NCI-H748 treated with DMSO at 0.1 percent for 48 hours (cell line): Measurements from ENCODE around the gene OR2S2.
"Not testable (repeated sequence)": the region's sequence is repeated elsewhere in the genome, so short reads cannot be mapped to it uniquely, and the experiment has no call there.

Experiments used
- DNase-seq: peaks from one replicate; lab custom pipeline; 2025; lab: John Stamatoyannopoulos, UW

OR2S2 gene

DNA sequence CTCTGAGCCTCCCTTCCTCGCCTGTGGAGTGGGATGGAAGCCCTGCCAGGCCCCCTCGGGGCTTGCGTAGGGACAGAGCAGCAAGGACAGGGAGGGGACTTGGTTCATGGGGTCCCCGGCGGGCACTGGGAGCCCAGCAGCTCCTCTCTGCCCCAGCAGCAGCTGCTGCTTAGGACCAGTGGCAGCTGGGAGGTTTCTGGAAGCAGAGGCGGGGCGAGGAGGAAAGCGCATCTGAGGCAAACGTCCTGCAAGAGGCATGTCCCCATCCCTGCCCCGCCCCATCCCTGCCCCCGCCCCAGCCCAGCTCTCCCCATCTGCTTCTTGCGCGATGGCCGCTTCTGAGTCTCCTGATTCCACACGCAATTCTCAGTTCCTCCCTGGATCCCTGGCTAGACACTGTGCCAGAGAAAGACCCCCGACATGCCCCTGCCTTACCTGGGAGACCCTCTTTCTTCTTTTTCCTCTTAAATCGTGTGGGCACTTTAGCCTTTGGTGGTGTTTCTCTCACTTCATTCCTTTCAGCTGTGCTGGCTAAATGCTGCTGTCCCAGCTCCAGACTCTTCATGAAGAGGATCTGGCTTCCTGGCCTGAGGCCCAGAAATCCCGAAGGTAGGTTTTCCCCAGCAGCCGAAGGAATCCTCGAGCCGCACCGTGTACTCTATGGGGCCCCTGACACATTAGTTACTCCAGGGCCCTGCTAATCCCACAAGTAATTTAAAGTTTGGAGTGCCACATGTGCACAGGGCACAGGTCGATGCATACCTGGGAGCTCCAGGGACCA lies 4.4 kb upstream of the OR2S2 start:
- DNase-seq, result no peak

DNA sequence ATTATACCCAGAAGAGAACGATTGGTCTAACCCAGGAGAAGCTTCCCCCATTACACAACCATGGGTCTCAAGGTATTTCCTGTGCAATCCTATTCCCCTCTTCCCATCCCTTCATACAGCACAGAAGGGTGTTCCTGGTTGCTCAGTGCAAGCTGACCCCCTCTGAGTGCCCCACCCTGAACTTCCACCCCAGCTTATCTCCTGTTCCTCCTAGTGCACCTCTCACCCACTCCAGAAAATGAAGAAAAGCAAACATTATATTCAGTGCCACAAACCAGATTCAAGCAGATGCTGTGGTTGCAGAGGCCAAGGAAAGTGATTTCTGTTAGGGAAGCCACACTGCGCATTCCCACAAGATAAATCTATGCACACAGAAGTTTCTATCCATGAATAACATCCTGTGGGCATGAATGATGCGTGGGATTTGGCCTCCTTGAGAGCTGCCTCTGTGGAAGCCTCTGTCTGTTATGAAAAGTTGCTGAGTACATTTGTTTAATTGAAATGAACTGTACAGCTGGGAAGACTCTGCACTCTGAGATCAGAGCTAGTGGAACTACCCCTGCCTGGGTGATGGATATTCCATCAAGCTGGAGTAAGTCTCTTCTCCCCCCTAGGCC lies 2.2 kb upstream of the OR2S2 start:
- DNase-seq, result no peak

DNA sequence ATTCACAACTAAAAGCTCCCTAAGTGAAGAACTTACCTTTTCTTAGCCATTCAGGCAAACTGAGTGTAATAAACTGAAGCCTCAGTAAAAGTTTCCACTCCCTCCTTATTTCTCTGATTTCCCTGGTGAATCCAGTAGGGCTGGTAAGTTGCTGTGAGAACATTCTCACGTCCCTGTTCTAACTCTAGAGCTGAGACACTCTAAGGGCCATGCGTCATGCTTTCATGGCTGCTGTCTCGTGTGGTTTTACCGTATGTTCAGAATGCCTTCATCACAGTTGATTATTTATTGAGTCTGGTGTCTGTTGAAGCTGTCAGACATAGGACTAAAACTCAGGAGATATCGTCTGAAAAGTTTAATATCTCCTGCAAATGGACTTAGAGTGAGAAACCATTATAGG lies 1.3 kb downstream of the OR2S2 start:
- DNase-seq, result no peak

DNA sequence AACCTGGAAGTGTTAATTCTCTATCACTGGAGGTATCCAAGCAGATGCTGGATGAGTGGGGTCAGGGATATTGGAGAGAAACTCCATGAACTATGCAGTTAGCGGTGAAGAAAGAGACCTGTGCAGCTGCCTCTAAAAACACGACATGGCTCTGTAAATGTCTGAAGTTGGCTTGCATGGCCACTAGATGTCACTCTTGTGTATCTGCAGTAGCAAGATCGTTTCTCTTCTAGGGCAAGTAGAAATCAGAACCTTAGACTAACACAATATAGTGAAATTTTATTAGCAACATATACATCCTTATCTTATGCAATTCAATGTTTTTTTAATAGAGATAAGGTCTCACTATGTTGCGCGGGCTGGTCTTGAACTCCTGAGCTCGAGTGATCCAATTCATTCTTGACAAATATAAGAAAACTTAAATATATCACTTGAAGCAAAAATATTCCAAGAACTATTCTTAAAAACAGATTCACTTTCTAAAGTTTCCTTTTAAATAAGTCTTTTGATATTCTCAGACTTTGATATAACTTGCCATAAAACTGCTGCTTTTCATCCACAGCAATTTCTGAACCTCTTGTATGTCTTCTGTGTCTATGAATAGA lies 2.9 kb downstream of the OR2S2 start:
- peak; percentile 80 for DNase-seq

DNA sequence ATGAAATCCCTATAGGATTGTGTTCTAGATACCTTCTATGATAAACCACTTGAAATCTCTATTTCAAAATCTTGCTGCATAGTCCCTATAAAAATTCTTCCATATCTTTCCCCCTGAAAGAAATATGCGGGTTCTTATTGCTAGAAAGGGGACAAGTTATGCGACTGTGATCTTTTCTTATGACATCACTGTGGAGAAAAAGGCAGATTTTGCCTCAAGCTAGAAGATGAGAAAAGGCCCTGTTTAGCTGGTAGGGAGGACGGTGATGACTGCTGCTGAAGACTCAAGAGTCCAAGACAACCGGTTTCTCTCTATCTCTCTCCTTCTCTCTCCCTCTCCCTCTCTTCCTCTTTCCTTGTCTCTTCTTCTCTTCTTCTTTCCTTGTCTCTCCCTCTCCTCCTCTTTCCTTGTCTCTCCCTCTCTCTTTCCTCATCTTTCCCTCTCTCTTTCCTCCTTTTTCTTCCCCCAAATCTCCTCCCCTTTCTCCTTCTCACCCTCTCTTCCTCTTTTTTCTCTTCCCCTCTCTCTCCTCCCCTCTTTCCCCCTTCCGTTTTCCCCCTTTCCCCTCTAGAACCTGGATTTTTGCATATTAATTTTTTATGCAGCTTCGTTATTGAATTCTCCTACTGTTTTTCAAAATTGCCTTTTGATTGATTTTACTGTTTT lies 5.3 kb downstream of the OR2S2 start:
- no peak for DNase-seq

DNA sequence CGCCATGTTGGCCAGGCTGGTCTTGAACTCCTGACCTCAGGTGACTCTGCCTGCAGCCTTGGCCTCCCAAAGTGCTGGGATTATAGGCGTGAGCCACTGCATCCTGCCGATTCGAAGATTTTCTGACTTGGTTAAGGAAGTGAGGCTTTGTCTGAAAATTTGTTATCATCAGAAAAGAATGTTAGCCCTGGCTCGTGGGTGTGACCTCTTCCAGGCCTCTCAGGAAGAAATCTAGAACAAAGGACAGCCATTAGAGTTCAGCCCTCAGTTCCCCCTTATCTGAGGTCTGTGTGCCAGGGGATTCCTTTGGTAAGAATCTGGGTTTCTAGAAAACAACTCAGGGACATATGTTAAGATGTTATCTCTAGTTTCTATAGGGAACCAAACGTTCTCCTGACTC lies 6.2 kb downstream of the OR2S2 start:
- DNase-seq, result no peak

DNA sequence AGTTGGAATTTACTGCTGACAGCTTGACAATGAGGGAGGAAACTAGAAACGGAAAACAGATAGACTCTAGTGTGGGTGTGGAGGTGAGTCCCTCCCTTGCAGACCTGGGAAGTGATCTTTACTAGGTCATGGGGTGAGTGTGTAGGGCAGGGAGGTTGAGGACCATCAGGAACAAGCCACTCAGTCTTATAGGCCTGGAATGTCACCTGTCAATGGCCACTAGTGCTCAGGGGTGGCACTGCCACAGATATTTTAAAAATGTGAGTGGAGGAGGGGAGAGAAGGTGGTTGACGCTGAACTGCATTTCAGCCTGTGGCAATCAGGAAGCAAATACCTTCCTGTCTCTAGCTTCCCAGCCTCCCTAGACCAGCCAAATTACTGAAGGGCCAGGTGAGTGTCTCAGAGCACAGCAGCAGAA lies 9.0 kb downstream of the OR2S2 start:
- no peak for DNase-seq

DNA sequence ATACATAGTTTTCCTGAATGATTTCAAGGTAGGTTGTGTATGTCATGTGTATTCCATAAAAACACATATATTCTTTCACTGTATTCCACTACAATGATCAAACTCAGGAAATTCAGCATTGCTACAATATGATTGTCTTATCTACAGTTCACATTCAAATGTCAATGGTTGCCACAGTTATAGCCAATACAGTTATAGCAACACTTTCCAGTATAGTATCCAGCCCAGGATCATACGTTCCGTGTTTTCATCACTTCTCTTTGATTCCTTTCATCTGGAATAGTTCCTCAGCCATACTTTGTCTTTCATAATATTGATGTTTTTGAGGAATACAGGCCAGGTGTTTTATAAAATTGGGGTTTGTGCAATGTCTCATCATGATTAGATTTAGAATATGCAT lies 9.5 kb downstream of the OR2S2 start:
- no peak for DNase-seq

DNA sequence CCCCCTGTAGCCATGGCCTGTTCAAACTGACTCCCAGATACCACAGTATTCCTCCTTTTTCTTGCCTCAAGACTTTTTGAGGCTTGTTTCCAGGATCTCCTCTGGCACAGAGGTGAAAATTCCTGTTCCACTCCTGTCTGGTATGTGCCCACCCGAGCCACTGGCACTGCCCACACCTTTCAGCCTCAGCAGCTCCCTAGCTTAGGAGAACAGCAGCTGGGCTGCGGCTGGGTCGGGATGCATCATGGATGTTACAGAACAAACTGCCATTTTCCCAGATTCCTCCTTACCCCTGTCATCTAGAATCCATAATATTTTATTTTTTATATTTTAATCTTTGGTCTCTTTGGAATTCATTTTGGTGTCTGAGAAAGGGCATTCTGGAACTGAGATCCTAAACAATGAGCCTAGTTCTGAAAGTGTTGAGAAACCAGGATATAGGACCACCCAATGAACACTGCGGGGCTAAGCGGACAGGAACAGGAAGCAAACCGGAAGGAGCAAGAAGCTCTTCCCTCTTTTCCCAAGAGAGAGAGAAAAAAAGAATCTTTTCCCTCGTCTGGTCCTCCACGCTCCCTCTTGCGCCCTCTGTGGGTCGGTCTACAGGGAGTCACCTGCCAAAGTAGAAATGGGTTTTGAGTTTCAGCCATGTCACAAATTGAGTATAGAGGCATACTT lies 12.5 kb downstream of the OR2S2 start:
- DNase-seq, result peak; percentile 56

DNA sequence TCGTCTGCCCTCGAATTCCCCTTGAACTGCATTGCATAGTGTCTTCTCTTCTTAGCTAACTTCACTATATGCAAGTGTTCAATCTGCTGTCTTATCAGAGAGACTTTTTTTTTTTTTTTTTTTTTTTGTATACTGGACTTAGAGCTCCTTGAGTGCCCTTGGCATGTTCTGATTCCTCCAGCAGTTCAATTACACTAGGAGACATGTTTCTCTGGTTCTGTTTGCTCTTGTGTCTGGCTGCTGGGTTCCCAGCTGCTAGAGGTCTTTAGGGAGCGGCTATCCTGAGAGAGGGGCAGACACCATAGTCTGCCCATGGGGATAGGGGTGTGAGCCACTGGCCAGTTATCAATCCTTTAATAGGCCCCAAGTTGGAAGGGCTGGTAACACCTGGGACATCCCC lies 13.1 kb downstream of the OR2S2 start:
- DNase-seq, result no peak

DNA sequence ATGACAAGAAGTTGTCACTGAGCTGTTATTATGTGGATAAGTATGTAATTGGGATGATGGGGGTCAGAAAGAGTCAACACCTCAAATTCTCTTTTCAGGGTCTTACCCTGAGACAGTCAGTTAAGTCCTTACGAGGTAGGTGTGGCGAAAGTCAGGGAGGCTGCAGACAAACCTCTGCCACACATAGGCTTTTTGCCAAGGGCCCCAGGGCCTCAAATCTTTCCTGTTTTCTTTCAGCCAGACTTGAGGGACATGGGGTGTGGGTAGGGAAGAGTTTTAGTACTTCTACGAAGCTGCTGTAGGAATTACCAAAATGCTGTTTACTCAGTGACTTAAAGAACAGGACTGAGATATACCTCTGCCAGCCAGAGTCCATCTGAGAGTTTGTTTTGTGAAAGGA lies 13.8 kb downstream of the OR2S2 start:
- no peak for DNase-seq

DNA sequence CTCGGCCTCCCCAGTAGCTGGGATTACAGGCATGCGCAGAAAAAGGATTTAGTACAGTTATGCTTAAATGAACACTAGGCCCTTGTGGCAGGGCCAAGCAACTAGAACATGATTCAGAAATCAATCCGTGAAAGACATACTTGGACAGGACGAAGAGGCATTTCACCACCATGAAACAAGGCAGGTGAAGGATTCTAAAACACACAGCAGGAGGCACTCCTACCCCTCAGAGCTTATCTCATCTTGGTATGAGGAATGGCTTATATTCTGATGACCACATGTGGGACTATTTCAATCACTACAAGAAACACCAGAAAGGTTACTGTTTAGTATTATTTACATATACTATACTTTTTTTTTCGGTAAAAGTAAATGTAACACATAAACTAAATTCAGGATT lies 15.7 kb downstream of the OR2S2 start:
- no peak for DNase-seq

DNA sequence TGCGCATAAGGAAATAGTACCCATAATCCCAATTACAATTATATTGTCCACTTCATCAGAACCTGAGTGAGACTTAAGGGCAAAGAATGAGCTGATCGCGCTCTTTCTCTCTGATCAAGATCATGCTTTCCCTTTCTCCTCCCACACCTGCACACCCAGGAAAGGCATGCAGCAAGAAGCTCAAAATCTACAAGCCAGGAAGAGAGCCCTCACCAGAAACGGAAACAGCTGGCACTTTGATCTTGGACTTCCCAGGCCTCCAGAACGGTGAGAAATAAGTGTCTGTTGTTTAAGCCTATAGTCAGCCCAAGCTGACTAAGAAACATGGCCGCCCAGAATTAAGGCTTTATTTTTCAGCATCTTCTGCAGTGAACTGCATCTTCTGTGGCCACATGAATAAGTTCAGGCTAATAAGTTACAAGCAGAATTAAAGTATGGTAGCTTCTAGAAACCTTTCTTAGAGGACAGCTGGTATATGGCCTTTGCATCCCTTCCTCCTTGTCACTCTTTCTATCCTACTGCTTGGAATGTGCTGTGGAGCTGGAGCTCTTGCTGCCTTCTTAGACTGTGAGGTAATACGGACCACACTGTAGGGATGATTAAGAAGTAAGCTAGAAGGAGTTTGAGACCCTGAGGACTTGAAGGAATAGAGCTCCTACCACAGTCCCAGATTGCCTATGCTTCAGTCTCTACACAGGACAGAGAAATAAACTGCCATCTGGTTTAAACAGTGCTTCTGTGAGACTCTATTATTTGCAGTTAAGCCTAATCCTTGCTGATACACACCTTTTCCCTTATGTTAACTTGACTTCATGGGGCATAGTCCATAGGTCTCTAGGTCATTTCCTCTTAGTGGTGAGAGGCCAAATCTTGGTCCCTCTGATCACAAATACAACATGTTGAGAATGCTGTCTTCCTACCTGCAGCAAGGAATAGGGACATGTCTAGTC lies 17.2 kb downstream of the OR2S2 start:
- DNase-seq, result no peak

DNA sequence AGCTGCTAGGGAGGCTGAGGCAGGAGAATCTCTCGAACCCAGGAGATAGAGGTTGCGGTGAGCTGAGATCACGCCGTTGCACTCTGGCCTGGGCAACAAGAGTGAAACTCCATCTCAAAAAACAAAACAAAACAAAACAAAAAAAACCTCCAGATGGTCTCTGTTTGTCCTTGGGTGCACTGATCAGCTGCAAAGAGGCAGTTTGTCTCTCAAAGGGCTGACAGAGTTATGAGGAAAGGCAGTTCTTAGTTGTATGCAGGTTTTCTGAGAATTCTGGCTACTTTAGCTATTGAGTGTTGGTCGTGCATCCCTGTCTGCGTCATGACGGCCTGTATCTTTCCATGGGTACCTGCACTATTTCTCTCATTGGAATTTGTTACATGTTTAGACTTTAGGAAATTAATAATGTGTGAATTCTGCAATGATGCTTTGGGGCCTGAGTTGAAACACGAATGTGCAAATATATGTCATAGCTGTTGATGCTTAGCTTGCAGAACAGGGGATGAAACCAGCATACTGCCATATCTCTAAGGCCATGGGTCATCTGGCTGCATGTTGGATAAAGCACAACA lies 18.2 kb downstream of the OR2S2 start:
- no peak for DNase-seq

DNA sequence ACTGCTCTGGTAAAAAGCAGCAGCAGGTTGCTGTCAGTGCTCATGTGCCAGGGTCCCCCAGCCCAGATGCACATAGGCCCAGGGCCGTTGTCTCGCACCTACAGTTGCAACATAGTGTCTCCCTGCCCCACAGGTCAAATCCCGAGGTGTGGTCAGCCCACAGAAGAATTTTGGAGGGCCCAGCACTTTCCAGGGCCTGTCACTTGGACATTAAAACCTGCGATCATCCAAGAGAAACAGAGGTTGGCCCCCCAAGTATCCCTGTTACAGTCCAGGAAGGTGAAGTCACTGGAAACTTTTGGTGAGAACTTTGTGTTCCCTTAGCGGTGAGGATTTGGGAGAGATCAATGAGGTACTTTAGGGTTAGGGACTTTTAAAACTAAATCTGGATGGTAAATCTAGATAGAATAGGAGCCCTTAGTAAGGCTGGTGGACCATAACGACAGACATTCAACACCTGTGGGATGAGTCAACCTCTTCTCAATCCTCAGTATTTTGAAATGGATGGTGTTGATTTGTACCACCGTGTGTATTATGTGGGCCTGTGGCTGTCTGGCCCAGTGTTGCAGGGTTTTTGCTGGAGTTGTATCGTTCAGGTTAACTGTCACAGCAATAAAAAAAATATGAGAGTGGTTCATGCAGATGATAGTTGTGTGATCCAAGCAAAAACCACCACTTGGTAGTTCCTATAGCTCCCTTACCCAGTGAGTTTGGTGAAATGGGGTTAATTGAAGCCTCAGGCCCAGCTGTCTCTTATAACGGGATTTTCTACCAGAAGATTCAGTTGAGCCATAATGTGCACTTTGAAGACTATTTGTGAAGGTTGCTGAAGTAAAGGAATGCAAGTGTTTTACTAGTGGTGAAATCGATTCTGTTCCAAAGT lies 19.2 kb downstream of the OR2S2 start:
- no peak for DNase-seq

DNA sequence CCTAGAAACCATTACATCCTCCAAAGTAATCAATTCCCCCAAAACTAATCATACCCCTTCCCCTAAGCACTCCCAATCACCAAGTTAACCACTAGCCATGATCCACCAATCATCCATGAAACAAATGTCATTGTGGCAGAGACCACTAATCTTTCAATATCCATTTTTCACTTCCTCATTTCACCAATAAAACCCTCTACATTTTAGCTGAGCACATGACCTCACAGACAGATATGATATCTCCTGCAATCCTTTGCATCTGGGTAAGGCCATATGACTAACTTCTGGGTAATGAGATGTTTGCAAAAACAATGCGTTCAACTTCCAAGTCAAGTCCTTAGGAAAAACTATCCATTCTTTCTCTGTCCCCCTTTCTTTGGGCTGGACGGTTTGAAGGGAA lies 20.7 kb downstream of the OR2S2 start:
- DNase-seq, result no peak

DNA sequence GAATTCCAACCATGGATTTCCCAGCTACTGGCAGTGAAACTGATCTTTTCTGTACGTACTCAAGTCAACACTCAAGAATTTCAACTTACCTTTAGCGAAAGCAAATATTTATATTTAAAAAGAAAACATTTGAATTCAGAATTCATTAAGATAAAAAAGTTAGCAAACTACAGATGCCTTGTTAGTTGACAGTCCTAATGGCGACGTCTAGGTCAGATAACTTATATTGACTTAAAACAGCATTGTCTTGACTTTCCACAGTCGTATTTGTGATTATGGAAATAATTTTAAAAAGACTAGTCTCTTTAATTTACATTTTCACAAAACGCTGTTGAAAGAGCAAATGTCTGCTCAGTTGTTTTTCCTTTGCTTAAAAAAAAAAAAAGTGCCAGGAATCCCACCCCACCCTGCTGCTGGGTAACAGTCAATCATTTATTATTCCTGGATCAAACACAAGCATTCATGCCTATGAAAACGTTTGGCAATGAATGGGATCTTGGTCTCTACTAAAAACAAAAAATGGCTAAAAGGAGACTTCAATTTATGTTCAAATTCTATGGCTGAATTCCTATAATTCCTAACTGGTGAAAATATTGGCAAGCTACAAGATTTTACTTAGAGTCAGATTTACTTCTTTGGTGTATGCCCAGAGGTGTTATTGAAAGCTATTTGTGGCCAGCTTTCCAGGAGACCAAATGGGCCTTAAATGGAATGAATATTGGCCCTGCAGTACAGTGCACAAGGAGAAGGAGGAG lies 22.0 kb downstream of the OR2S2 start:
- DNase-seq, result no peak

DNA sequence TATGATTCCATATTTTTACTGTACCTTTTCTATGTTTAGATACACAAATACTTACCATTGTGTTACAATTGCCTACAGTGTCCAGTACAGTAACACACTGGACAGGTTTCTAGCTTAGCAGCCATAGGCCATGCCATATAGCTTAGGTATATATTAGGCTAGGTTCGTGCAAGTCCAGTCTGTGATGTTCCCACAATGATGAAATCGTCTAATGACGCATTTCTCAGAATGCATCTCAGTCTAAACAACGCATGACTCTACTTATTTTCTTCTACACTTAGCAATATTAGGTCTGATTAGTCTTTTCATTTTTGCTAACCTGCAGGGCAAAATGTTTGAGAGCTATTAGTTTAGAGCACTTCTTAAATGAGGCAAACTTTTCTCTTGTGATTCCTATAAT lies 22.7 kb downstream of the OR2S2 start:
- no peak for DNase-seq

DNA sequence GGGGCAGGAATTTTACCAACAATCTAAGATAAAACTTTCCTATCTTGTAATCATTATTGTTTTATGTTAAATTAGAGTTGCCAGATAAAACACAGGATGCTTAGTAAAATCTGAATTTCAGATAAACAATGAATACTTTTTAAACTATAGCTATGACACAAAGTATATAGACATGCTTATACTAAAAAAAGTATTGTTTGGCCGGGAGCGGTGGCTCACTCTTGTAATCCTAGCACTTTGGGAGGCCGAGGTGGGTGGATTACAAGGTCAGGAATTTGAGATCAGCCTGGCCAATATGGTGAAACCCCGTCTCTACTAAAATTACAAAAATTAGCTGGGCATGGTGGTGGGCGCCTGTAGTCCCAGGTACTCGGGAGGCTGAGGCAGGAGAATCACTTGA lies 23.9 kb downstream of the OR2S2 start:
- not testable (repeated sequence) for DNase-seq
